Loucy (cell line): ENCODE measurements around the gene SLC26A2.
A peak's percentile ranks its signal among the peaks of the same experiment; 100 is the strongest.

Experiments used
- H2AFZ ChIP-seq: fragments of 200-600 bp; sonication (generic); 2 replicates; pipeline ENCODE4 v1.6.0; 2016; ENCODE audit warnings: antibody characterized with exemption, mild to moderate bottlenecking, low read length, moderate library complexity
- H3F3A ChIP-seq: fragments of 200-600 bp; 2 replicates; pipeline ENCODE4 v1.6.0; 2016; ENCODE audit warnings: antibody characterized with exemption, low read depth, mild to moderate bottlenecking
- H3K27me3 ChIP-seq: fragments of 200-600 bp; sonication (generic); 2 replicates; pipeline ENCODE4 v1.6.1; 2014; ENCODE audit warnings: low read length, mild to moderate bottlenecking; ENCODE audit not compliant: insufficient read depth, poor library complexity, severe bottlenecking
- H3K36me3 ChIP-seq: fragments of 200-600 bp; sonication (generic); 2 replicates; pipeline ENCODE4 v1.6.1; 2016; ENCODE audit warnings: low read length; ENCODE audit not compliant: insufficient read depth
- H3K4me1 ChIP-seq: fragments of 200-600 bp; sonication (generic); 2 replicates; pipeline ENCODE4 v1.5.1; 2014; ENCODE audit warnings: low read length, mild to moderate bottlenecking; ENCODE audit not compliant: insufficient read depth, poor library complexity, severe bottlenecking
- H3K4me2 ChIP-seq: fragments of 200-600 bp; sonication (generic); 2 replicates; pipeline ENCODE4 v1.6.0; 2014; ENCODE audit warnings: antibody characterized with exemption, low read length, low read depth, mild to moderate bottlenecking; ENCODE audit not compliant: poor library complexity, severe bottlenecking
- H3K4me3 ChIP-seq: fragments of 200-600 bp; sonication (generic); 2 replicates; pipeline ENCODE4 v1.5.1; 2014; ENCODE audit warnings: low read length, mild to moderate bottlenecking, mixed read lengths; ENCODE audit not compliant: poor library complexity, severe bottlenecking
- H3K79me2 ChIP-seq: fragments of 200-600 bp; sonication (generic); 2 replicates; pipeline ENCODE4 v1.6.1; 2014; ENCODE audit warnings: low read length; ENCODE audit not compliant: insufficient read depth
- H3K9ac ChIP-seq: fragments of 200-600 bp; sonication (generic); 2 replicates; pipeline ENCODE4 v1.6.0; 2014; ENCODE audit warnings: mild to moderate bottlenecking, low read depth, low read length, moderate library complexity; ENCODE audit not compliant: poor library complexity, severe bottlenecking
- H3K9me2 ChIP-seq: fragments of 200-600 bp; sonication (generic); replicated peaks from 2 replicates; pipeline ENCODE4 v1.6.1; 2016; ENCODE audit warnings: low read depth, low read length, mixed read lengths
- H3K9me3 ChIP-seq: fragments of 200-600 bp; sonication (generic); 2 replicates; pipeline ENCODE4 v1.6.1; 2014; ENCODE audit warnings: mild to moderate bottlenecking, antibody characterized with exemption, low read length, low read depth; ENCODE audit not compliant: insufficient read depth
- H4K20me1 ChIP-seq: fragments of 200-600 bp; sonication (generic); 2 replicates; pipeline ENCODE4 v1.6.0; 2014; ENCODE audit warnings: antibody characterized with exemption, low read length, mild to moderate bottlenecking; ENCODE audit not compliant: insufficient read depth, poor library complexity, severe bottlenecking
- EZH2phosphoT487 ChIP-seq: fragments of 200-600 bp; IDR thresholded peaks from 2 replicates; pipeline ENCODE4 v1.6.1; 2018; ENCODE audit warnings: antibody characterized with exemption, mild to moderate bottlenecking, moderate library complexity, borderline replicate concordance
- TF ChIP-seq, protein P1 (sequence below): fragments of 200-600 bp; sonication (generic); conservative IDR thresholded peaks from 2 replicates; pipeline ENCODE4 v1.5.1; 2014; ENCODE audit warnings: mild to moderate bottlenecking, antibody characterized with exemption, low read length

Gene SLC26A2

DNA sequence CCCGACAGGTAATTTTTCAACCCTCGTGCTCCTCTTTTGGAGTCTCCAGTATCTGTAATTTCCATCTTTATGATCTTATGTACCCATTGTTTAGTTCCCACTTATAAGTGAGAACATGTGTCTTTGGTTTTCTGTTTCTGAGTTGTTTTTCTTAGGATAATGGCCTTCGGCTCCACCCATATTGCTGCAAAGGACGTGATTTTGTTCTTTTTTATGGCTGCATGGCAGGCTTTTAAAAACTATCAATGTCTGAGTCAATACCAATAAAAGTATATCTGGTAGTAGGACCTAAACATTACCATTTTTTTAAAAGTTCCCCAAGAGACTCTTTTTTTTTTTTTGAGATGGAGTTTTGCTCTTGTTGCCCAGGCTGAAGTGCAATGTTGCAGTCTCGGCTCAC, 3.9 kb upstream of the SLC26A2 start:
- Histone ChIP-seq H4K20me1 (no peaks in the 10 kb centered on the region), H3K27me3 (no peaks in the 10 kb centered on the region), H3K9ac (no peak overlapping the region), H3K79me2 (0 out of 2 replicates have a peak, but pooled peaks cover 3% of the 10 kb centered on the region), H3K36me3 (no peaks in the 10 kb centered on the region), H3K9me3 (no peaks in the 10 kb centered on the region), H3K4me1 (peaks cover 15% of the 10 kb centered on the region), H3F3A (no peaks in the 10 kb centered on the region), H3K9me2 (no peaks in the 10 kb centered on the region), H2AFZ (no peak overlapping the region), H3K4me3 (no peak overlapping the region), H3K4me2 (no peak overlapping the region)
- TF ChIP-seq, protein P1, sequence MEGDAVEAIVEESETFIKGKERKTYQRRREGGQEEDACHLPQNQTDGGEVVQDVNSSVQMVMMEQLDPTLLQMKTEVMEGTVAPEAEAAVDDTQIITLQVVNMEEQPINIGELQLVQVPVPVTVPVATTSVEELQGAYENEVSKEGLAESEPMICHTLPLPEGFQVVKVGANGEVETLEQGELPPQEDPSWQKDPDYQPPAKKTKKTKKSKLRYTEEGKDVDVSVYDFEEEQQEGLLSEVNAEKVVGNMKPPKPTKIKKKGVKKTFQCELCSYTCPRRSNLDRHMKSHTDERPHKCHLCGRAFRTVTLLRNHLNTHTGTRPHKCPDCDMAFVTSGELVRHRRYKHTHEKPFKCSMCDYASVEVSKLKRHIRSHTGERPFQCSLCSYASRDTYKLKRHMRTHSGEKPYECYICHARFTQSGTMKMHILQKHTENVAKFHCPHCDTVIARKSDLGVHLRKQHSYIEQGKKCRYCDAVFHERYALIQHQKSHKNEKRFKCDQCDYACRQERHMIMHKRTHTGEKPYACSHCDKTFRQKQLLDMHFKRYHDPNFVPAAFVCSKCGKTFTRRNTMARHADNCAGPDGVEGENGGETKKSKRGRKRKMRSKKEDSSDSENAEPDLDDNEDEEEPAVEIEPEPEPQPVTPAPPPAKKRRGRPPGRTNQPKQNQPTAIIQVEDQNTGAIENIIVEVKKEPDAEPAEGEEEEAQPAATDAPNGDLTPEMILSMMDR: no peak
- no peak for TF ChIP-seq EZH2phosphoT487

DNA sequence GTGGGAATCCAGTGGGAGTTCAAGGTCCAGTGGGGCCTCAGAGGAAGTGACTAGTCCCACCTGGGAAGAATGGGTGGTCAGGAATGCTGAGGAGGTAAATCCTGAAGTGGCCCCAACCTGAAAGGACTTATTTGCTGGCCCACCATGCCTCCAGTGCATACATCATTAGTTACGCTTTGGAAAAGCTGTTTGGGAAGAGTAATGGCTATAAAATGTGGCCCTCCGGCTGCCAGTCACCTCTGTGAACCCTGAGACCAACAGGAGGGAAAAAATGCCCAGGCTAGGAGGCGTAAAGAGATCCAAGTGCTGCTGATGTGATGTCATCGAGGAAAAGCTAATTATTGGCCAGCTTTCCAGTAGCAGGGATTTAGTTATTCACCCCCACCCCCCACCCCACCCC, 2.7 kb upstream of the SLC26A2 start:
- Histone ChIP-seq H3F3A (no peaks in the 10 kb centered on the region), H3K4me3 (no peak overlapping the region), H3K27me3 (no peaks in the 10 kb centered on the region), H3K9ac (no peak overlapping the region), H3K79me2 (peaks cover 3% of the 10 kb centered on the region; the same call in 1 of the 2 replicates), H3K9me2 (no peaks in the 10 kb centered on the region), H4K20me1 (no peaks in the 10 kb centered on the region), H3K36me3 (no peaks in the 10 kb centered on the region), H3K4me1 (peaks cover 19% of the 10 kb centered on the region), H3K4me2 (no peak overlapping the region), H3K9me3 (no peaks in the 10 kb centered on the region), H2AFZ (no peak overlapping the region)
- TF ChIP-seq, protein P1: no peak
- TF ChIP-seq EZH2phosphoT487: no peak

DNA sequence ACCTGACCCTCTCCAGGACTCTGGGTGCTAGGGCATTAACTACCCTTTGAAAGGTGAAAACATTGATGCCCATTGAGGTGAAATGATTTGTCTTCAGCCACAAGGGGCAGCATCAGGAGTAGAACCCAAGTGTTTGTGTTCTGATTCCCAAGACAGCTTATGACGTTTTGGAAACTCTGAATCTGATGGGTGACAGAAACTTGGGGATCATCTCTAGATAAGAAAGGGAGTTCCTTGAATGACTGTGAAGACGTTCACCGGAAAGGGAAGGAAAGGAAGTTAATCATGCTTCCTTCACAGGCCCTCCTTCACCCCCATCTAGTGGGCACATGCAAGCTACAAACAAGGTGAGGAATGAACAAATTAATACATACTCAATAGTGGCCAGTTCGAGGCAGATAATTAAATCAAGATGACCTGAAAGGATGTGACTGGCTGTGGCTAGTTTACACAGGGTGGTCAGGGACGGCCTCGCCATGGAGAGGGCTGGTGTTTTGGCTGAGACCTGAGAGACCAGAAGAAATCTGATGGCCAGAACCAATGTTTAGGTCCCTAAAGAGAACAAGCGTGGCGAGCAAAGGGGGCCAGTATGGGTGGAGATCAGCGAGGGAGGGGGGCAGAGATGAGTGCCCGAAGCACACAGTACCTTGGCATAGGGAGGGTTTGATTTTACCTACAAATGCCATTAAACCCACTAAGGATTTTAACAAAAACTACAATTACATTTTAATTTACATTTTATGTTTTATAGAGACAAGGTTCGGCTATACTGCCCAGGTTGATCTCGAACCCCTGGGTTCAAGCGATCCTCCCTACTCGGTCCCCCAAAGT, 937 bp upstream of the SLC26A2 start:
- Histone ChIP-seq H3K4me2 (peak overlapping the region; percentile 94), H3K9ac (peak overlapping the region; percentile 89), H3K9me3 (no peaks in the 10 kb centered on the region), H3K4me1 (peaks cover 19% of the 10 kb centered on the region), H3K27me3 (no peaks in the 10 kb centered on the region), H4K20me1 (no peaks in the 10 kb centered on the region), H3F3A (no peaks in the 10 kb centered on the region), H3K36me3 (no peaks in the 10 kb centered on the region), H3K79me2 (peaks cover 3% of the 10 kb centered on the region; the same call in 1 of the 2 replicates), H3K4me3 (peak overlapping the region; percentile 77), H3K9me2 (no peaks in the 10 kb centered on the region), H2AFZ (peak overlapping the region; percentile 91)
- TF ChIP-seq EZH2phosphoT487: no peak
- TF ChIP-seq, protein P1: peak; percentile 94
